Measurements from ENCODE around the gene AP4S1. TPM values are rescaled to one million over a fixed set of nuclear protein-coding genes. Genes with fewer than 3 reads are reported as not detected.

Gene AP4S1
- total and polyA plus RNA-seq, 11 donors = 6.4 to 11.9 (median 8.6) TPM

GRCh38 chr14:31138301-31138700 is 112.9 kb downstream of the AP4S1 start:
- TF ChIP-seq POLR2A (IDR thresholded peaks at IDR 0.05) = no peak
- TF ChIP-seq, protein P1, sequence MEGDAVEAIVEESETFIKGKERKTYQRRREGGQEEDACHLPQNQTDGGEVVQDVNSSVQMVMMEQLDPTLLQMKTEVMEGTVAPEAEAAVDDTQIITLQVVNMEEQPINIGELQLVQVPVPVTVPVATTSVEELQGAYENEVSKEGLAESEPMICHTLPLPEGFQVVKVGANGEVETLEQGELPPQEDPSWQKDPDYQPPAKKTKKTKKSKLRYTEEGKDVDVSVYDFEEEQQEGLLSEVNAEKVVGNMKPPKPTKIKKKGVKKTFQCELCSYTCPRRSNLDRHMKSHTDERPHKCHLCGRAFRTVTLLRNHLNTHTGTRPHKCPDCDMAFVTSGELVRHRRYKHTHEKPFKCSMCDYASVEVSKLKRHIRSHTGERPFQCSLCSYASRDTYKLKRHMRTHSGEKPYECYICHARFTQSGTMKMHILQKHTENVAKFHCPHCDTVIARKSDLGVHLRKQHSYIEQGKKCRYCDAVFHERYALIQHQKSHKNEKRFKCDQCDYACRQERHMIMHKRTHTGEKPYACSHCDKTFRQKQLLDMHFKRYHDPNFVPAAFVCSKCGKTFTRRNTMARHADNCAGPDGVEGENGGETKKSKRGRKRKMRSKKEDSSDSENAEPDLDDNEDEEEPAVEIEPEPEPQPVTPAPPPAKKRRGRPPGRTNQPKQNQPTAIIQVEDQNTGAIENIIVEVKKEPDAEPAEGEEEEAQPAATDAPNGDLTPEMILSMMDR (IDR thresholded peaks at IDR 0.05) = no peak
- H3K27ac ChIP-seq = no peak overlapping the region
- intact Hi-C loops (cut with DNase I) = loop anchor here in 1 of 10 donors (10.0 kb wide), 1 partner anchor 216 kb away; no protein-coding TSS in a partner anchor
- ATAC-seq (no peak), DNase-seq (no peak)
- H3K27me3 ChIP-seq = no peaks in the 10 kb centered on the region
- WGBS, 4 donors = 90 to 96% (median 94%) methylated on average over 2 of the region's 2 CpGs
- H3K36me3 ChIP-seq = peaks cover 6 to 100% (median 98%) of the 10 kb centered on the region in 9 donors
- H3K4me3 ChIP-seq = no peak overlapping the region
- H3K9me3 ChIP-seq = no peaks in the 10 kb centered on the region
- H3K4me1 ChIP-seq = no peaks in the 10 kb centered on the region

GRCh38 chr14:31139301-31139847 is 113.9 kb downstream of the AP4S1 start:
- H3K27me3 ChIP-seq = no peaks in the 10 kb centered on the region
- ATAC-seq = no peak
- no peak overlapping the region for H3K27ac ChIP-seq
- H3K4me3 ChIP-seq = no peak overlapping the region
- H3K9me3 ChIP-seq = no peaks in the 10 kb centered on the region
- H3K4me1 ChIP-seq = no peaks in the 10 kb centered on the region
- peaks cover 6 to 100% (median 99%) of the 10 kb centered on the region in 9 donors for H3K36me3 ChIP-seq
- TF ChIP-seq POLR2A (IDR thresholded peaks at IDR 0.05) = no peak
- TF ChIP-seq, protein P1 (IDR thresholded peaks at IDR 0.05) = no peak
- intact Hi-C loops (cut with DNase I) = loop anchor here in 1 of 10 donors (10.0 kb wide), 1 partner anchor 215 kb away; no protein-coding TSS in a partner anchor
- WGBS, 4 donors = 95 to 98% (median 97%) methylated on average over 4 of the region's 4 CpGs
- no peak for DNase-seq

DNA sequence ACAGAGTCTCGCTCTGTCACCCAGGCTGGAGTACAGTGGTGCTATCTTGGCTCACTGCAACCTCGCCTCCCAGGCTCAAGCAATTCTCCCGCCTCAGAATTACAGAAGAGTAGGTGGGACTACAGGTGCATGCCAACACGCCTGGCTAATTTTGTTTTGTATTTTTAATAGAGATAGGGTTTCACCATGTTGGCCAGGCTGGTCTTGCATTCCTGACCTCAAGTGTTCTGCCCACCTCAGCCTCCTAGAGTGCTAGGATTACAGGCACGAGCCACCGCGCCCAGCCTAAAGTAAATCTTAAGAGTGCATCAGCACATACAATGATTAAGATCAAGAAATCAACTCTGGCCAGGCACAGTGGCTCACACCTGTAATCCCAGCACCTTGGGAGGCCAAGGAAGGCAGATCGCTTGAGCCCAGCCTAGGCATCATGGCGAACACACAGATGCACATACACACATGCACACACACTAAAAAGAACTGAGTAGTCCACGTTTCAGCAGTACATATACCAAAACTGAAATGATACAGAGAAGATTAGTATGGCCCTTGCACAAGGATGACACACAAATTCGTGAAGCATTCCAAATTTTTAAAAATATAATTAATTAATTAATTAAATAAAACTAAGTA is 117.1 kb downstream of the AP4S1 start:
- intact Hi-C loops (cut with DNase I) = loop anchor here in 6 of 10 donors (5.0 to 10.0 kb wide), 2 partner anchors 35 to 212 kb away; no protein-coding TSS in a partner anchor
- no peak for TF ChIP-seq POLR2A (IDR thresholded peaks at IDR 0.05)
- TF ChIP-seq, protein P1 (IDR thresholded peaks at IDR 0.05) = no peak
- Histone ChIP-seq H3K27ac (no peak overlapping the region), H3K4me1 (no peaks in the 10 kb centered on the region), H3K36me3 (peaks cover 6 to 100% (median 99%) of the 10 kb centered on the region in 9 donors), H3K27me3 (no peaks in the 10 kb centered on the region), H3K4me3 (no peak overlapping the region), H3K9me3 (no peaks in the 10 kb centered on the region)
- ATAC-seq (no peak), DNase-seq (no peak)
- WGBS, 4 donors = 88 to 95% (median 93%) methylated on average over 11 of the region's 11 CpGs

MicroRNAs within 50 kb of the gene (microRNA counts, 767-probe panel; counts per million panel counts)
- 0 to 71.6 counts per million in 2 donors for microRNA hsa-miR-624-3p

Small RNA genes within 50 kb of the gene (microRNA-seq; reads per million reads assigned to microRNA genes)
- gene MIR624 = 8.4 to 30.8 (median 12.2) reads per million in 4 donors

Other genes starting within 250 kb of the AP4S1 start
- gene COCH, start 151.1 kb upstream of the AP4S1 start, total RNA-seq = 1 to 10 TPM in 5 of 9 donors, under 1 TPM in 4; 0.23 to 1.6 (median 1.0) TPM
- gene COCH, start 151.1 kb upstream of the AP4S1 start, polyA plus RNA-seq = under 1 TPM; 0.36 to 0.50 TPM
- gene STRN3, start 730 bp downstream of the AP4S1 start, total RNA-seq = 10 to 100 TPM; 29.3 to 60.3 (median 45.3) TPM
- gene STRN3, start 730 bp downstream of the AP4S1 start, polyA plus RNA-seq = 10 to 100 TPM; 11.0 to 21.3 TPM
- 100 to 1,000 TPM; 122 to 185 (median 158) TPM for gene HECTD1, start 182.1 kb downstream of the AP4S1 start, total RNA-seq
- 100 to 1,000 TPM in 1 of 2 donors, 10 to 100 TPM in 1; 42.4 to 108 TPM for gene HECTD1, start 182.1 kb downstream of the AP4S1 start, polyA plus RNA-seq